SU-DHL-6 (cell line): ENCODE results near the gene SMAP2.

ENCODE experiments used
- H2AFZ ChIP-seq: fragments of 200-600 bp; sonication (generic); 2 replicates; pipeline ENCODE4 v1.6.1; 2014; ENCODE audit warnings: low read depth, mild to moderate bottlenecking, moderate library complexity, mixed read lengths, antibody characterized with exemption, low read length; ENCODE audit not compliant: severe bottlenecking
- H3F3A ChIP-seq: fragments of 200-600 bp; shearing (Covaris generic); 2 replicates; pipeline ENCODE4 v1.6.0; 2016; ENCODE audit warnings: antibody characterized with exemption, mild to moderate bottlenecking; ENCODE audit not compliant: insufficient read depth
- H3K27ac ChIP-seq: fragments of 200-600 bp; sonication (generic); 2 replicates; pipeline ENCODE4 v1.5.1; 2016; ENCODE audit warnings: low read depth, mild to moderate bottlenecking, low read length, moderate library complexity, mixed read lengths
- H3K27me3 ChIP-seq: fragments of 200-600 bp; sonication (generic), shearing (Covaris generic); 2 replicates; pipeline ENCODE4 v1.6.0; 2014; ENCODE audit warnings: mild to moderate bottlenecking, low read length
- H3K36me3 ChIP-seq: fragments of 200-600 bp; sonication (generic); 2 replicates; pipeline ENCODE4 v1.6.1; 2014; ENCODE audit warnings: mild to moderate bottlenecking, low read length, mixed read lengths
- H3K4me2 ChIP-seq: fragments of 300-600, 200-600 bp; shearing (Covaris generic), sonication (generic); 2 replicates; pipeline ENCODE4 v1.6.0; 2014; ENCODE audit warnings: low read length, low read depth, mild to moderate bottlenecking; ENCODE audit not compliant: poor library complexity, severe bottlenecking
- H3K4me3 ChIP-seq: fragments of 200-600 bp; sonication (generic); 2 replicates; pipeline ENCODE4 v1.5.1; 2014; ENCODE audit warnings: antibody characterized with exemption, low read length, mild to moderate bottlenecking, mixed read lengths; ENCODE audit not compliant: insufficient read depth, poor library complexity, severe bottlenecking
- H3K79me2 ChIP-seq: fragments of 200-600 bp; sonication (generic); 2 replicates; pipeline ENCODE4 v1.6.1; 2014; ENCODE audit warnings: mild to moderate bottlenecking, low read length, moderate library complexity; ENCODE audit not compliant: insufficient read depth
- H3K9ac ChIP-seq: fragments of 200-600 bp; sonication (generic); 2 replicates; pipeline ENCODE4 v1.7.0; 2014; ENCODE audit warnings: mild to moderate bottlenecking, low read length
- H3K9me2 ChIP-seq: fragments of 200-600 bp; sonication (generic); replicated peaks from 2 replicates; pipeline ENCODE4 v1.6.1; 2014; ENCODE audit warnings: low read length; ENCODE audit not compliant: insufficient read depth
- H3K9me3 ChIP-seq: fragments of 200-600 bp; sonication (generic); 2 replicates; pipeline ENCODE4 v1.6.1; 2014; ENCODE audit warnings: low read length, mixed read lengths; ENCODE audit not compliant: insufficient read depth
- H4K20me1 ChIP-seq: fragments of 200-600 bp; sonication (generic); 2 replicates; pipeline ENCODE4 v1.6.1; 2014; ENCODE audit warnings: low read depth, mild to moderate bottlenecking, antibody characterized with exemption, low read length, moderate library complexity, mixed read lengths
- EZH2phosphoT487 ChIP-seq: fragments of 200-600 bp; sonication (generic), shearing (Covaris generic); conservative IDR thresholded peaks from 2 replicates; pipeline ENCODE4 v1.6.1; 2018; ENCODE audit warnings: mild to moderate bottlenecking, antibody characterized with exemption, low read length, moderate library complexity, mixed read lengths
- TF ChIP-seq, protein P1 (sequence below): fragments of 200-600 bp; sonication (generic); IDR thresholded peaks from one replicate; pipeline ENCODE4 v1.5.1; 2017; ENCODE audit warnings: antibody characterized with exemption, mild to moderate bottlenecking, low read length, moderate library complexity; ENCODE audit not compliant: insufficient read depth, poor library complexity, severe bottlenecking

Gene SMAP2

DNA sequence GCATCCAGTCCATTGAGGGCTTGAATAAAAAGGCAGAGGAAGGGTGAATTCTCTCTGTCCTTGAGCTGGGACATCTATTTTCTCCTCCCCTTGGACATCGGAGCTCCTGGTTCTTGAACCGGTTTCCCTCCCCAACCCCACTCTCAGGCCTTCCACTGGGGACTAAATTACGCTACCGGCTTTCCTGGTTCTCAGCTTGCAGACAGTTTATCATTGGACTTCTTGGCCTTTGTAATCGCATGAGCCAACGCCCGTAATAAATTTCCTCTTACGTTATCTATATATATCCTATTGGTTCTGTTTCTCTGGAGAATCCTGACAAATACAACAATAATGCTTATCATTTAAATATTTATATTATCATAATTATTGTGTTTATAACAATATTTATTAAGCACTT lies 36.1 kb upstream of the SMAP2 start:
- Histone ChIP-seq H3K36me3 (no peaks in the 10 kb centered on the region), H3K9ac (no peak overlapping the region), H3F3A (no peaks in the 10 kb centered on the region), H3K4me2 (no peak overlapping the region), H3K4me3 (no peak overlapping the region), H2AFZ (no peak overlapping the region), H3K9me2 (no peaks in the 10 kb centered on the region), H3K79me2 (no peaks in the 10 kb centered on the region), H3K9me3 (no peaks in the 10 kb centered on the region), H4K20me1 (no peaks in the 10 kb centered on the region), H3K27ac (no peak overlapping the region), H3K27me3 (no peaks in the 10 kb centered on the region)
- TF ChIP-seq, protein P1, sequence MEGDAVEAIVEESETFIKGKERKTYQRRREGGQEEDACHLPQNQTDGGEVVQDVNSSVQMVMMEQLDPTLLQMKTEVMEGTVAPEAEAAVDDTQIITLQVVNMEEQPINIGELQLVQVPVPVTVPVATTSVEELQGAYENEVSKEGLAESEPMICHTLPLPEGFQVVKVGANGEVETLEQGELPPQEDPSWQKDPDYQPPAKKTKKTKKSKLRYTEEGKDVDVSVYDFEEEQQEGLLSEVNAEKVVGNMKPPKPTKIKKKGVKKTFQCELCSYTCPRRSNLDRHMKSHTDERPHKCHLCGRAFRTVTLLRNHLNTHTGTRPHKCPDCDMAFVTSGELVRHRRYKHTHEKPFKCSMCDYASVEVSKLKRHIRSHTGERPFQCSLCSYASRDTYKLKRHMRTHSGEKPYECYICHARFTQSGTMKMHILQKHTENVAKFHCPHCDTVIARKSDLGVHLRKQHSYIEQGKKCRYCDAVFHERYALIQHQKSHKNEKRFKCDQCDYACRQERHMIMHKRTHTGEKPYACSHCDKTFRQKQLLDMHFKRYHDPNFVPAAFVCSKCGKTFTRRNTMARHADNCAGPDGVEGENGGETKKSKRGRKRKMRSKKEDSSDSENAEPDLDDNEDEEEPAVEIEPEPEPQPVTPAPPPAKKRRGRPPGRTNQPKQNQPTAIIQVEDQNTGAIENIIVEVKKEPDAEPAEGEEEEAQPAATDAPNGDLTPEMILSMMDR: no peak
- no peak for TF ChIP-seq EZH2phosphoT487

GRCh38 chr1:40338745-40339419 lies 34.6 kb upstream of the SMAP2 start:
- no peak for TF ChIP-seq EZH2phosphoT487
- TF ChIP-seq, protein P1: peak; percentile 96
- H3K9ac ChIP-seq: no peak overlapping the region
- H3F3A ChIP-seq: no peaks in the 10 kb centered on the region
- H3K9me3 ChIP-seq: no peaks in the 10 kb centered on the region
- no peaks in the 10 kb centered on the region for H4K20me1 ChIP-seq
- no peaks in the 10 kb centered on the region for H3K9me2 ChIP-seq
- H3K79me2 ChIP-seq: no peaks in the 10 kb centered on the region
- H3K36me3 ChIP-seq: no peaks in the 10 kb centered on the region
- H3K27me3 ChIP-seq: no peaks in the 10 kb centered on the region
- H2AFZ ChIP-seq: peak overlapping the region; percentile 63
- H3K27ac ChIP-seq: no peak overlapping the region
- H3K4me2 ChIP-seq: peak overlapping the region; percentile 14
- H3K4me3 ChIP-seq: no peak overlapping the region

DNA sequence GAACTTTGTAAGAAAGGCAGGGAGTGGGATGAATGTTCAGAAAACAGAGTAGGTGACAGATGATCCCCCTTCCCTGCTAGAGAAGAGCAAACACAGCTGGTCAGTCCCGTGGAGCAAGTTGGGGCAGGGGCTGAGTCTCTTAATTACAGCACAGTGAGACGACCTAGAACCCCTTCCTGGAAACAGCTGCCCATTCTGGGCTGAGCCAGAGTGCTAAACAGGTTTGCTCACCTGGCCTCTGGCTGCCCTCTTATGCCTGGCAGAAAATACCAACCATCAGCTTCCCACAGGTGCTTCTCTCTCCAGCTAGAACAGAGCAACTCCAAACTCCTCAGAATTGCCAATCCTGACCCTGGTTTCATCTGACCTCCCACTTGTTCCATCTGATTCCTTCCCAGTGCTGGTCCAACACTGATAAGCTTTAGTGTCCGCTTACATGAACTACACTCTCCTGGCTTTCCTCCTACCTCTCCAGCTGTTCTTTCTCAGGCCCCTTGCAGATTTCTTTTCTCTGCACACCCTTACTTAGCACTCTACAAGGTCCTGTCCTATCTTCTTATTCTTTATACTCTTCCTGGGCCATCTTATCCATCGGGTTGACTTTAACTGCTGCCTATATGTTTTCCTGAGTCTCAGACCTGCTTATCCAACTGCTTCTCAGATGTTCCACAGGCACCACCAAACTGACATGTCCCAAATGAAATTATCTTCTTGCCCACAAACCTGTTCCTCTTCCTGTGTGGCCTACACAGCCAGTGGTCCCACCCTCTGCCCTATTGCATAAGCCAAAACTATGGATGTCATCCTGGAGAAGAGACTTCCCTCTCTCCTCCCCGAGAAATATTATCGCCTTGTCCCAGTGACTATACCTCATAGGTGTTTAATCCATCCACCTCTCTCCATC lies 33.9 kb upstream of the SMAP2 start:
- no peak overlapping the region for H3K4me2 ChIP-seq

More for the DNA sequence above, 33.9 kb upstream of the SMAP2 start:
- H3K36me3 ChIP-seq: no peaks in the 10 kb centered on the region
- H3K4me3 ChIP-seq: no peak overlapping the region
- TF ChIP-seq, protein P1: no peak
- TF ChIP-seq EZH2phosphoT487: no peak
- no peak overlapping the region for H3K27ac ChIP-seq
- no peaks in the 10 kb centered on the region for H3K9me2 ChIP-seq
- no peak overlapping the region for H3K9ac ChIP-seq
- no peaks in the 10 kb centered on the region for H3K79me2 ChIP-seq
- H3K27me3 ChIP-seq: no peaks in the 10 kb centered on the region
- H3F3A ChIP-seq: no peaks in the 10 kb centered on the region
- no peak overlapping the region for H2AFZ ChIP-seq
- no peaks in the 10 kb centered on the region for H3K9me3 ChIP-seq
- no peaks in the 10 kb centered on the region for H4K20me1 ChIP-seq
